Gastrocnemius medialis (tissue), 4 donors: ENCODE measurements around the gene DHRS9. TPM values are rescaled to one million over a fixed set of nuclear protein-coding genes. Genes with fewer than 3 reads are reported as not detected.

Experiments
- ATAC-seq, 2 donors: fragments of 150-250 bp; one replicate each; pipeline ENCODE4 v1.9.1; 2016
- DNase-seq, 2 donors: peaks; one replicate each; pipeline ENCODE4 v3.0.0-alpha.2; 2019
- H3K27ac ChIP-seq, 4 donors: fragments of 200-600 bp; sonication (generic); 1 replicate in 1 of 4; 2 replicates in 3 of 4; pipeline ENCODE4 v1.5.1; 2016 to 2018; ENCODE audit warnings: mild to moderate bottlenecking in 2 of 4, moderate library complexity in 1 of 4
- H3K27me3 ChIP-seq, 3 donors: fragments of 200-600 bp; sonication (generic) in 2 of 3; 1 replicate in 1 of 3; 2 replicates in 2 of 3; pipeline versions ENCODE4 v1.5.1 to v1.6.0; 2016 to 2019; ENCODE audit warnings: mild to moderate bottlenecking in 1 of 3, moderate library complexity in 1 of 3
- H3K36me3 ChIP-seq, 2 donors: fragments of 200-600 bp; sonication (generic) in 1 of 2; one replicate each; pipeline ENCODE4 v1.5.1; 2017 to 2018
- H3K4me1 ChIP-seq, 2 donors: fragments of 200-600 bp; sonication (generic) in 1 of 2; one replicate each; pipeline ENCODE4 v1.5.1; 2016 to 2017; ENCODE audit warnings: mild to moderate bottlenecking in 2 of 2
- H3K4me3 ChIP-seq, 4 donors: fragments of 200-600 bp; sonication (generic) in 3 of 4; 1 replicate in 1 of 4; 2 replicates in 3 of 4; pipeline ENCODE4 v1.5.1; 2016 to 2019; ENCODE audit warnings: mild to moderate bottlenecking in 2 of 4
- H3K9me3 ChIP-seq, 3 donors: fragments of 200-600 bp; sonication (generic) in 2 of 3; 1 replicate in 1 of 3; 2 replicates in 2 of 3; pipeline ENCODE4 v1.5.1; 2016 to 2019
- CTCF ChIP-seq, 5 experiments: fragments of 450-650 bp in 3 of 5; fragments of 200-600 bp in 2 of 5; sonication (generic) in 2 of 5; IDR thresholded peaks in 4 of 5; conservative IDR thresholded peaks in 1 of 5; 1 replicate in 4 of 5; 2 replicates in 1 of 5; pipeline ENCODE4 v1.5.1; 2016 to 2019; ENCODE audit warnings: antibody characterized with exemption in 5 of 5, mild to moderate bottlenecking in 3 of 5, moderate library complexity in 3 of 5
- POLR2A ChIP-seq, 2 donors: fragments of 450-650 bp; IDR thresholded peaks; one replicate each; pipeline ENCODE4 v1.6.1; 2017; ENCODE audit warnings: antibody characterized with exemption in 2 of 2, mild to moderate bottlenecking in 2 of 2, moderate library complexity in 2 of 2
- in situ Hi-C, 4 donors: fragments of 200-750 bp; cut with MboI; loops; one replicate each; pipeline versions ENCODE4 v1.15.0 to v1.8.0; 2017; ENCODE audit warnings: low sequenced_read_pairs in 4 of 4
- intact Hi-C: fragments of 100-400 bp; cut with DNase I; formaldehyde crosslinking; loops from one replicate; pipeline ENCODE4 v1.15.1; 2023; ENCODE audit warnings: low total_unique reads
- total RNA-seq, 4 donors: library from RNA; depleted of rRNA; stranded (reverse); fragments of >200 nt; gene quantifications; one replicate each; pipeline versions ENCODE4 v1.1.0 to v1.2.3, GENCODE V29; 2016

DHRS9 gene
- total RNA-seq, 4 donors from 2014 or later: 0.23 to 0.68 (median 0.33) TPM; not detected in 1

- no peak for ATAC-seq
- Histone ChIP-seq H3K27me3 (no peaks in the 10 kb centered on the region), H3K9me3 (no peaks in the 10 kb centered on the region), H3K27ac (no peak overlapping the region), H3K4me1 (no peaks in the 10 kb centered on the region), H3K36me3 (no peaks in the 10 kb centered on the region), H3K4me3 (no peak overlapping the region)
- intact Hi-C loops (no loop called here), in situ Hi-C loops (no loop called here)
- no peak for DNase-seq
- TF ChIP-seq POLR2A (IDR thresholded peaks at IDR 0.05): no peak
- TF ChIP-seq CTCF (IDR thresholded peaks at IDR 0.05 in 4 of 5, conservative IDR thresholded peaks at IDR 0.05 in 1 of 5): no peak
Measured at GRCh38 chr2:169036736-169037440, 32.5 kb upstream of the DHRS9 start.

GRCh38 chr2:169038338-169038757 lies 31.0 kb upstream of the DHRS9 start:
- intact Hi-C loops: no loop called here
- H3K4me3 ChIP-seq: no peak overlapping the region
- no peaks in the 10 kb centered on the region for H3K4me1 ChIP-seq
- ATAC-seq (no peak), DNase-seq (no peak)
- no peaks in the 10 kb centered on the region for H3K27me3 ChIP-seq
- no peaks in the 10 kb centered on the region for H3K36me3 ChIP-seq
- no peak for TF ChIP-seq CTCF (IDR thresholded peaks at IDR 0.05 in 4 of 5, conservative IDR thresholded peaks at IDR 0.05 in 1 of 5)
- no peaks in the 10 kb centered on the region for H3K9me3 ChIP-seq
- H3K27ac ChIP-seq: no peak overlapping the region
- in situ Hi-C loops: no loop called here

GRCh38 chr2:169039702-169040101 lies 29.7 kb upstream of the DHRS9 start:
- in situ Hi-C loops: no loop called here
- Histone ChIP-seq H3K4me1 (no peaks in the 10 kb centered on the region), H3K27me3 (no peaks in the 10 kb centered on the region), H3K27ac (no peak overlapping the region), H3K9me3 (no peaks in the 10 kb centered on the region), H3K36me3 (no peaks in the 10 kb centered on the region), H3K4me3 (no peak overlapping the region)
- no peak for TF ChIP-seq POLR2A (IDR thresholded peaks at IDR 0.05)
- no peak for TF ChIP-seq CTCF (IDR thresholded peaks at IDR 0.05 in 4 of 5, conservative IDR thresholded peaks at IDR 0.05 in 1 of 5)
- intact Hi-C loops: no loop called here
- no peak for ATAC-seq
- DNase-seq: no peak

- H3K36me3 ChIP-seq: no peaks in the 10 kb centered on the region
- ATAC-seq (no peak), DNase-seq (no peak)
- H3K27me3 ChIP-seq: no peaks in the 10 kb centered on the region
- no peak overlapping the region for H3K4me3 ChIP-seq
- H3K4me1 ChIP-seq: no peaks in the 10 kb centered on the region
- H3K9me3 ChIP-seq: no peaks in the 10 kb centered on the region
- intact Hi-C loops (no loop called here), in situ Hi-C loops (no loop called here)
- TF ChIP-seq CTCF (IDR thresholded peaks at IDR 0.05 in 4 of 5, conservative IDR thresholded peaks at IDR 0.05 in 1 of 5): no peak
- no peak overlapping the region for H3K27ac ChIP-seq
Measured at GRCh38 chr2:169041594-169041993, 27.8 kb upstream of the DHRS9 start.

- no peak for ATAC-seq
- Histone ChIP-seq H3K27me3 (no peaks in the 10 kb centered on the region), H3K4me3 (no peak overlapping the region), H3K27ac (no peak overlapping the region), H3K4me1 (no peaks in the 10 kb centered on the region), H3K36me3 (no peaks in the 10 kb centered on the region), H3K9me3 (no peaks in the 10 kb centered on the region)
- intact Hi-C loops (no loop called here), in situ Hi-C loops (no loop called here)
- DNase-seq: no peak
- TF ChIP-seq CTCF (IDR thresholded peaks at IDR 0.05 in 4 of 5, conservative IDR thresholded peaks at IDR 0.05 in 1 of 5) (no peak), POLR2A (IDR thresholded peaks at IDR 0.05) (no peak)
Measured at GRCh38 chr2:169042856-169043255, 26.5 kb upstream of the DHRS9 start.
